CD14-positive monocyte (primary cell): ENCODE results near the gene SH3GL3. TPM values are rescaled to one million over a fixed set of nuclear protein-coding genes. Genes with fewer than 3 reads are reported as not detected.

Source experiments
- DNase-seq, 3 donors: peaks; one replicate each; pipeline ENCODE4 v3.0.0-alpha.2; 2011 to 2022
- H2AFZ ChIP-seq: 2 replicates; pipeline ENCODE4 v1.6.0; 2012; ENCODE audit warnings: mild to moderate bottlenecking, low read depth, low read length, inconsistent platforms; ENCODE audit not compliant: insufficient read depth, poor library complexity, severe bottlenecking
- H3K27ac ChIP-seq, 2 donors: 1 replicate in 1 of 2; 2 replicates in 1 of 2; pipeline ENCODE4 v1.5.1; 2012 to 2013; ENCODE audit warnings: low read length in 2 of 2, control low read depth in 1 of 2, inconsistent platforms in 1 of 2, low read depth in 1 of 2, mild to moderate bottlenecking in 1 of 2
- H3K27me3 ChIP-seq, 2 donors: one replicate each; pipeline versions ENCODE4 v1.6.0 to v1.6.1; 2011 to 2013; ENCODE audit warnings: low read length in 2 of 2; ENCODE audit not compliant: control insufficient read depth in 2 of 2, insufficient read depth in 2 of 2
- H3K36me3 ChIP-seq, 2 donors: replicated peaks in 1 of 2; 1 replicate in 1 of 2; 2 replicates in 1 of 2; pipeline versions ENCODE4 v1.5.1 to v1.6.1; 2012 to 2013; ENCODE audit warnings: low read length in 2 of 2, control low read depth in 1 of 2, inconsistent platforms in 1 of 2, mild to moderate bottlenecking in 1 of 2; ENCODE audit not compliant: insufficient read depth in 2 of 2, control insufficient read depth in 1 of 2
- H3K4me1 ChIP-seq, 2 donors: 1 replicate in 1 of 2; 2 replicates in 1 of 2; pipeline versions ENCODE4 v1.5.1 to v1.6.1; 2012 to 2013; ENCODE audit warnings: low read length in 2 of 2, control low read depth in 1 of 2, inconsistent platforms in 1 of 2, mild to moderate bottlenecking in 1 of 2, moderate library complexity in 1 of 2; ENCODE audit not compliant: insufficient read depth in 2 of 2, control insufficient read depth in 1 of 2
- H3K4me2 ChIP-seq: replicated peaks from 2 replicates; pipeline ENCODE3; 2012; ENCODE audit warnings: low read length, moderate library complexity, mild to moderate bottlenecking; ENCODE audit not compliant: poor library complexity, severe bottlenecking; ENCODE audit errors: extremely low read depth
- H3K4me3 ChIP-seq, 3 experiments: fragments of 200-600 bp in 1 of 3; sonication (generic) in 1 of 3; replicated peaks in 1 of 3; 1 replicate in 2 of 3; 2 replicates in 1 of 3; pipeline ENCODE4 v1.5.1; 2011 to 2013; ENCODE audit warnings: low read length in 3 of 3, mild to moderate bottlenecking in 3 of 3, control low read depth in 2 of 3, low read depth in 2 of 3, inconsistent platforms in 1 of 3, moderate library complexity in 1 of 3
- H3K79me2 ChIP-seq: 2 replicates; pipeline ENCODE4 v1.6.0; 2012; ENCODE audit warnings: mild to moderate bottlenecking, control low read depth, inconsistent platforms, low read length, moderate library complexity; ENCODE audit not compliant: insufficient read depth
- H3K9ac ChIP-seq: 2 replicates; pipeline ENCODE4 v1.6.0; 2017; ENCODE audit warnings: low read length, mild to moderate bottlenecking; ENCODE audit not compliant: insufficient read depth, poor library complexity, severe bottlenecking
- H3K9me3 ChIP-seq, 2 donors: replicated peaks in 1 of 2; 1 replicate in 1 of 2; 2 replicates in 1 of 2; pipeline versions ENCODE4 v1.5.1 to v1.6.1; 2012 to 2013; ENCODE audit warnings: low read length in 2 of 2, control low read depth in 1 of 2; ENCODE audit not compliant: control insufficient read depth in 1 of 2, insufficient read depth in 1 of 2
- H4K20me1 ChIP-seq: 2 replicates; pipeline ENCODE4 v1.6.0; 2012; ENCODE audit warnings: mild to moderate bottlenecking, low read length, control low read depth, moderate library complexity; ENCODE audit not compliant: insufficient read depth
- H3K27ac Mint-ChIP-seq, 7 donors: one replicate each; pipeline ENCODE4 v1.8.0; 2020; ENCODE audit warnings: mild to moderate bottlenecking in 7 of 7, mixed read lengths in 7 of 7, moderate library complexity in 6 of 7, inconsistent platforms in 2 of 7
- H3K27me3 Mint-ChIP-seq, 3 donors: one replicate each; pipeline ENCODE4 v1.8.0; 2021 to 2022; ENCODE audit warnings: low read depth in 3 of 3, mild to moderate bottlenecking in 3 of 3, mixed read lengths in 3 of 3, moderate library complexity in 3 of 3, inconsistent platforms in 1 of 3
- H3K36me3 Mint-ChIP-seq, 2 donors: one replicate each; pipeline ENCODE4 v1.8.0; 2020; ENCODE audit warnings: mixed read lengths in 2 of 2, inconsistent platforms in 1 of 2, mild to moderate bottlenecking in 1 of 2
- H3K4me1 Mint-ChIP-seq: one replicate; pipeline ENCODE4 v1.8.0; 2020; ENCODE audit warnings: mild to moderate bottlenecking, mixed read lengths
- H3K4me3 Mint-ChIP-seq, 2 donors: one replicate each; pipeline ENCODE4 v1.8.0; 2020; ENCODE audit warnings: mild to moderate bottlenecking in 2 of 2, mixed read lengths in 2 of 2, moderate library complexity in 1 of 2
- H3K9me3 Mint-ChIP-seq, 7 donors: one replicate each; pipeline ENCODE4 v1.8.0; 2020 to 2022; ENCODE audit warnings: mixed read lengths in 7 of 7, mild to moderate bottlenecking in 6 of 7, moderate library complexity in 6 of 7, inconsistent platforms in 2 of 7
- CTCF ChIP-seq: fragments of 200-600 bp; IDR thresholded peaks from one replicate; pipeline ENCODE4 v1.8.0; 2022; ENCODE audit warnings: antibody characterized with exemption, mild to moderate bottlenecking
- WGBS: methylation state at CpG from one replicate; pipeline ENCODE4 v1.1.5; 2013; ENCODE audit warnings: missing lambda C conversion rate; ENCODE audit not compliant: insufficient coverage; 5-methylcytosine and 5-hydroxymethylcytosine counted together
- intact Hi-C, 2 donors: fragments of 100-400 bp; cut with micrococcal nuclease; formaldehyde crosslinking; loops; one replicate each; pipeline versions ENCODE4 v1.15.0 to v1.15.1; 2023
- polyA plus RNA-seq, 3 donors: library from polyadenylated mRNA; depleted of rRNA in 1 of 3; unstranded in 2 of 3; stranded (reverse) in 1 of 3; fragments of 300-500 nt in 2 of 3; fragments of >200 nt in 1 of 3; fragmentation: Illumina TruSeq in 2 of 3; gene quantifications; 1 replicate in 2 of 3; 2 replicates in 1 of 3; pipeline ENCODE4 v1.2.3, GENCODE V29; 2012 to 2021

Gene SH3GL3
- polyA plus RNA-seq, 3 donors = not detected

DNA sequence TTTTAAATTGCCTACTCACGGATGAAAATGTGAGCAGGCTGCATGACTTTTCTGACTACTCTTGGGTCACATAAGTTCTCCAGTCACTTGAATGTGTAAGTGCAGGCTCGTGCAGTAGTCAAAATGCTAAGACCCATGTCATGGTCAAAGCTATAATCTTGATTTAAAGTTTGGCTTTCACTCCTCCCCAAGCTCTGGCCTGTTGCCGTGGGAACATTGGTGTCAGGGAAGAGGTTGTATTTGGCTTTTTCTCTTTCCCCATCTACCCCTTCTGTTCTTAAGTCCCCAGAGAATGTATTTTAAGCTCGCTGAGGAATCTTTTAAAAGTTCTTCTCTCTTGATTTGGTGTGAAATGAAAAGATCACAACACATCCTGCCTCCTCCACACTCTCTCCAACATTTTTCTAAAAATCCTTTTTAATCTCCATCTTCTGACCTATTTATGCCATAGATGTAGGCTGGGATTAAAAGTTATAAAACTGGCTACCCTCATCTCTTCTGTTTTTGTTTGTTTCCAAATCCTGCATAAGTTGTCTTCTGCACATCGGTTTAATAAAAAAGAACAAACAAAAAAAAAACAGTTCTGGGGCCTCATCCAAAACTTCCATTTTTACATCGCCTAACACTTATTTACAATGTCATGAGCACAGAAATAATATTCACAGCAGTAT, 145.4 kb downstream of the SH3GL3 start:
- Histone ChIP-seq H3K4me3 (no peak overlapping the region), H3K9me3 (no peaks in the 10 kb centered on the region), H3K9ac (no peak overlapping the region), H3K36me3 (no peaks in the 10 kb centered on the region), H2AFZ (no peak overlapping the region), H3K4me1 (no peaks in the 10 kb centered on the region), H3K27me3 (no peaks in the 10 kb centered on the region), H3K4me2 (no peak overlapping the region), H4K20me1 (no peaks in the 10 kb centered on the region), H3K27ac (no peak overlapping the region), H3K79me2 (no peaks in the 10 kb centered on the region)
- no peak for DNase-seq
- WGBS = 93% methylated on average over 3 of the region's 6 CpGs
- Mint-ChIP-seq H3K36me3 (no peaks in the 10 kb centered on the region), H3K27ac (no peak overlapping the region), H3K27me3 (peaks cover 0 to 3% (median 3%) of the 10 kb centered on the region in 3 donors), H3K4me3 (no peak overlapping the region), H3K4me1 (no peaks in the 10 kb centered on the region), H3K9me3 (peaks cover 0 to 2% (median 0%) of the 10 kb centered on the region in 7 donors)
- intact Hi-C loops = no loop called here
- no peak for TF ChIP-seq CTCF

DNA sequence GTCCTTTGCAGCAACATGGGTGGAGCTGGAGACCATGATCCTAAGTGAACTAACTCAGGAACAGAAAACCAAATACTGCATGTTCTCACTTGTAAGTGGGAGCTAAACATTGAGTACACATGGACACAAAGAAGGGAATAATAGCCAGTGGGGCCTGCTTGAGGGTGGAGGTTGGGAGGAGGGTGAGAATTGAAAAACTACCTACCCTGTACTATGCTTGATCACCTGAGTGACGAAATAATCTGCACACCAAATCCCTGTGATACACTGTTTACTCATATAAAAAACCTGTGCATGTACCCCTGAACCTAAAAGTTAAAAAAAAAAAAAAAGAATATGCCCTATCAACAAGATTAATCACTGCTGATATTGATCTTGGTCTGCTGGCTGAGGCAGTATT, 148.1 kb downstream of the SH3GL3 start:
- Histone ChIP-seq H3K9me3 (no peaks in the 10 kb centered on the region), H3K27ac (no peak overlapping the region)
- no peak overlapping the region for H3K27ac Mint-ChIP-seq

More for the DNA sequence above, 148.1 kb downstream of the SH3GL3 start:
- H3K4me2 ChIP-seq = no peak overlapping the region
- intact Hi-C loops = no loop called here
- H3K36me3 ChIP-seq = no peaks in the 10 kb centered on the region
- no peaks in the 10 kb centered on the region for H3K4me1 ChIP-seq
- Mint-ChIP-seq H3K4me1 (no peaks in the 10 kb centered on the region), H3K9me3 (peaks cover 0 to 10% (median 3%) of the 10 kb centered on the region in 7 donors), H3K4me3 (no peak overlapping the region), H3K36me3 (no peaks in the 10 kb centered on the region), H3K27me3 (peaks cover 0 to 5% (median 0%) of the 10 kb centered on the region in 3 donors)
- no peak for TF ChIP-seq CTCF
- no peaks in the 10 kb centered on the region for H3K79me2 ChIP-seq
- H2AFZ ChIP-seq = no peak overlapping the region
- no peak overlapping the region for H3K4me3 ChIP-seq
- no CpG with 5 or more reads among the region's 1 CpG for WGBS
- no peak for DNase-seq
- no peak overlapping the region for H3K9ac ChIP-seq
- H3K27me3 ChIP-seq = no peaks in the 10 kb centered on the region
- H4K20me1 ChIP-seq = no peaks in the 10 kb centered on the region
